DND-41 (cell line): ENCODE measurements around the gene CNOT6L.

Experiments
- ATAC-seq: fragments of 200-7000 bp; cut with Tn5 transposase; 3 replicates; pipeline ENCODE4 v1.9.1; 2021; ENCODE audit warnings: low read depth; ENCODE audit not compliant: insufficient read depth
- DNase-seq: peaks from one replicate; pipeline ENCODE4 v3.0.0-alpha.2; 2020
- H2AFZ ChIP-seq: 2 replicates; pipeline ENCODE4 v1.6.0; 2012; ENCODE audit warnings: low read depth, low read length
- H3K27ac ChIP-seq: 2 replicates; pipeline ENCODE4 v1.5.1; 2012; ENCODE audit warnings: low read length, inconsistent platforms
- H3K27me3 ChIP-seq: fragments of 200-600 bp; sonication (generic); 2 replicates; pipeline ENCODE4 v1.6.0; 2012; ENCODE audit warnings: low read length, mild to moderate bottlenecking, inconsistent platforms; ENCODE audit not compliant: insufficient read depth, poor library complexity
- H3K36me3 ChIP-seq: 2 replicates; pipeline ENCODE4 v1.5.1; 2012; ENCODE audit warnings: low read length, inconsistent platforms; ENCODE audit not compliant: insufficient read depth
- H3K4me1 ChIP-seq: 2 replicates; pipeline ENCODE4 v1.5.1; 2012; ENCODE audit warnings: mild to moderate bottlenecking, low read length; ENCODE audit not compliant: insufficient read depth
- H3K4me2 ChIP-seq: 2 replicates; pipeline ENCODE4 v1.6.0; 2012; ENCODE audit warnings: mild to moderate bottlenecking, moderate library complexity, low read length, inconsistent platforms; ENCODE audit not compliant: insufficient read depth
- H3K4me3 ChIP-seq, 2 experiments: fragments of 200-600 bp in 1 of 2; shearing (Covaris generic) in 1 of 2; 2 replicates each; pipeline ENCODE4 v1.5.1; 2012 to 2016; ENCODE audit warnings: inconsistent platforms in 2 of 2, low read length in 2 of 2, mild to moderate bottlenecking in 2 of 2, low read depth in 1 of 2, moderate library complexity in 1 of 2
- H3K79me2 ChIP-seq: 2 replicates; pipeline ENCODE4 v1.6.0; 2012; ENCODE audit warnings: low read length, inconsistent platforms; ENCODE audit not compliant: insufficient read depth
- H3K9ac ChIP-seq: 2 replicates; pipeline ENCODE4 v1.6.0; 2012; ENCODE audit warnings: low read depth, mild to moderate bottlenecking, inconsistent platforms, low read length, moderate library complexity
- H3K9me3 ChIP-seq: 2 replicates; pipeline ENCODE4 v1.5.1; 2012; ENCODE audit warnings: low read length, moderate library complexity, mild to moderate bottlenecking, inconsistent platforms; ENCODE audit not compliant: insufficient read depth, severe bottlenecking
- H4K20me1 ChIP-seq: 2 replicates; pipeline ENCODE4 v1.6.0; 2012; ENCODE audit warnings: low read length; ENCODE audit not compliant: insufficient read depth
- EZH2 ChIP-seq: IDR thresholded peaks from 3 replicates; pipeline ENCODE4 v1.6.1; 2012; ENCODE audit warnings: borderline replicate concordance, low read depth, mild to moderate bottlenecking, moderate library complexity, low read length, inconsistent platforms; ENCODE audit not compliant: severe bottlenecking
- TF ChIP-seq, protein P1 (sequence below): IDR thresholded peaks from 2 replicates; pipeline ENCODE4 v1.5.1; 2012; ENCODE audit warnings: borderline replicate concordance, low read length, moderate library complexity, mild to moderate bottlenecking; ENCODE audit not compliant: poor library complexity, severe bottlenecking; ENCODE audit errors: extremely low read depth

Gene CNOT6L

DNA sequence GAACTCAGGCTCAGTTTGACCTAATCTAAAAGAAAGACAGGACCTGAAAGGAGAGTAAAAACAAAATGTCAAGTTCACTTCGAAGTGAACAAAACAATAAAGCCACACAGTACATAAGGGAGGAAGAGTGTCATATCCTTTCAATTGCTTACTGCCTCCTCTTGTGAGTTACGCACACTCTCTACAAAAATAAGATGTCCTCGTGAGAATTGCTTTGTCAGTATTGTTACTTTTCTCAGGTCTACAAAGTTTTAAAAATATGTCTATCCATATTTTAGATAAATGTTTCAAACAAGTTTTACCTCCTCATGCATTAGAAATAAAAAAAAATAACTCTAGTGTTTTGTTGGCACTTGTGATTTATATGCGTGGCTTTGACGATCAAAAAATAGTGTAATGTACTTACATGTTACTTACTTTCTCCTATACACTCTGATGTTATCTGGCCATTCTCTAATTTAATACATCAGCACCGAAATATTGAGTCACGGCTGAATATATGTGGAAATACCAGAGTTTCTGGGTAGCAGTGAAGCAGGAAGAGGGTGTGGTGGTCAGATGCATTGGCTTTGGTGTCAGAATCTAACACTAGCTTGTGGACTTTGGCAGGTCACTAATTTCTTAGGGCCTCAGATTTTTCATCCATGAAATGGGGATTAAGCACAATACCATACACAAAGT, 35.4 kb upstream of the CNOT6L start:
- ATAC-seq (no peak), DNase-seq (no peak)
- TF ChIP-seq EZH2, result no peak
- TF ChIP-seq, protein P1, sequence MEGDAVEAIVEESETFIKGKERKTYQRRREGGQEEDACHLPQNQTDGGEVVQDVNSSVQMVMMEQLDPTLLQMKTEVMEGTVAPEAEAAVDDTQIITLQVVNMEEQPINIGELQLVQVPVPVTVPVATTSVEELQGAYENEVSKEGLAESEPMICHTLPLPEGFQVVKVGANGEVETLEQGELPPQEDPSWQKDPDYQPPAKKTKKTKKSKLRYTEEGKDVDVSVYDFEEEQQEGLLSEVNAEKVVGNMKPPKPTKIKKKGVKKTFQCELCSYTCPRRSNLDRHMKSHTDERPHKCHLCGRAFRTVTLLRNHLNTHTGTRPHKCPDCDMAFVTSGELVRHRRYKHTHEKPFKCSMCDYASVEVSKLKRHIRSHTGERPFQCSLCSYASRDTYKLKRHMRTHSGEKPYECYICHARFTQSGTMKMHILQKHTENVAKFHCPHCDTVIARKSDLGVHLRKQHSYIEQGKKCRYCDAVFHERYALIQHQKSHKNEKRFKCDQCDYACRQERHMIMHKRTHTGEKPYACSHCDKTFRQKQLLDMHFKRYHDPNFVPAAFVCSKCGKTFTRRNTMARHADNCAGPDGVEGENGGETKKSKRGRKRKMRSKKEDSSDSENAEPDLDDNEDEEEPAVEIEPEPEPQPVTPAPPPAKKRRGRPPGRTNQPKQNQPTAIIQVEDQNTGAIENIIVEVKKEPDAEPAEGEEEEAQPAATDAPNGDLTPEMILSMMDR, result no peak
- Histone ChIP-seq H3K27ac (no peak overlapping the region), H2AFZ (0 out of 2 replicates have a peak overlapping the region, but pooled peaks have one; percentile 4), H3K36me3 (no peaks in the 10 kb centered on the region), H3K4me2 (no peak overlapping the region), H3K9ac (no peak overlapping the region), H4K20me1 (no peaks in the 10 kb centered on the region), H3K79me2 (no peaks in the 10 kb centered on the region), H3K4me1 (peaks cover 20% of the 10 kb centered on the region), H3K4me3 (no peak overlapping the region), H3K27me3 (no peaks in the 10 kb centered on the region), H3K9me3 (no peaks in the 10 kb centered on the region)

DNA sequence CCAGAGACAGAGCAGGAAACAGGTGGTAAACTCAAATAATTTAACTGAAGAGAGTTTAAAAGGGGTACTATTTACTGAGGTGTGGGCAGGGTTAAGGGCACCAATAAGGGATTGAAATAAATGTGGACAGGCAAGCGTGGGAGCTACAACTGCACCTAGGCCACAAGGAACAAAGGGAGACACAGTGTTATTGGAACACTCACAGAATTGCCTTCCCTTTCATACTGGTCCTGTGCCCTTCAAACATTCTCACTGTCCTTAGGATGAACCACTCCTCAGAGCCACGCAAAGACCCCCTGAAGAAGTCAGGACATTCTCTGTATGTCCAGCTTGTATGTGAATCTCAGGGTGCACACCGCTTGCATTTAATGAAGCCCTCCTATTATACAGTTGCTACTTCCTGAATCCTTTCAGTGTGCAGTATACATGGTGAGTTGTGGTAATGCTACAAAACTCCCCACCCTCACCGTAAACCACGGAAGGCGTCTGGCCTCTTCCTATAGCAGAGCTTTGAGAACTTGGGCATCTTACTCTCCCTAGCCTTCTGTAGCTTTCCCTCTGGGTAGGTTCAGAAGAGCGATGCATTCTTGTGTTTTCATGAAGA, 33.8 kb upstream of the CNOT6L start:
- Histone ChIP-seq H3K27me3 (no peaks in the 10 kb centered on the region), H4K20me1 (no peaks in the 10 kb centered on the region), H3K36me3 (no peaks in the 10 kb centered on the region), H3K9ac (peak overlapping the region; percentile 40; the same call in 1 of the 2 replicates), H3K4me3 (peak overlapping the region in 1 of 2 experiments; percentile 42; a peak in 2 of 4 replicates), H3K4me2 (peak overlapping the region; percentile 55), H2AFZ (peak overlapping the region; percentile 98), H3K9me3 (no peaks in the 10 kb centered on the region), H3K79me2 (no peaks in the 10 kb centered on the region), H3K27ac (peak overlapping the region; percentile 93), H3K4me1 (peaks cover 20% of the 10 kb centered on the region)
- ATAC-seq (peak; percentile 100), DNase-seq (peak; percentile 81)
- TF ChIP-seq, protein P1, result peak; percentile 26
- TF ChIP-seq EZH2, result no peak

DNA sequence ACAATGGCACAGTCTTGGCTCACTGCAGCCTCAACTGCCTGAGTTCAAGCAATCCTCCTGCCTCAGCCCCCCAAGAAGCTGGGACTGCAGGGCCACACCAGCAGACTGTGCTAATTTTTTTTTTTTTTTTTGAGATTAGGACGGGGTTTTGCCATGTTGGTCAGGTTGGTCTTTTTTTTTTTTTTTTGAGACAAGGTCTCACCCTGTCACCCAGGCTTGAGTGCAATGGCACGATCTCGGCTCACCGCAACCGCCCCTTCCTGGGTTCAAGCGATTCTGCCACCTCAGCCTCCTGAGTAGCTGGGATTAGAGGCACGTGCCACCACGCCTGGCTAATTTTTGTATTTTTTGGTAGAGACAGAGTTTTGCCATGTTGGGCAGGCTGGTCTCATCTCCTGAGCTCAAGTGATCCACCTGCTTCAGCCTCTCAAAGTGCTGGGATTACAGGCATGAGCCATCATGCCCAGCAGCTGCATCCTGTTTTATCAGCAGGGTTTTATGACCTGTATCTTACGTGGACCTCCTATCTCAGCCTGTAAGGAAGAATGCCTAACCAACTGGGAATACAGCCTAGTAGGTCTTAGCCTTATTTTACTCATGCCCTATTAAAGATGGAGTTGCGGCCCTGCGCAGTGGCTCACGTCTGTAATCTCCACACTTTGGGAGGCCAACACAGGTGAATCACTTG, 30.3 kb upstream of the CNOT6L start:
- Histone ChIP-seq H3K27ac (no peak overlapping the region), H3K9me3 (no peaks in the 10 kb centered on the region), H3K4me3 (no peak overlapping the region), H3K4me1 (peaks cover 20% of the 10 kb centered on the region), H3K79me2 (no peaks in the 10 kb centered on the region), H3K27me3 (no peaks in the 10 kb centered on the region), H2AFZ (no peak overlapping the region), H4K20me1 (no peaks in the 10 kb centered on the region), H3K36me3 (no peaks in the 10 kb centered on the region), H3K9ac (no peak overlapping the region), H3K4me2 (no peak overlapping the region)
- no peak for DNase-seq
- ATAC-seq, result no peak
- TF ChIP-seq EZH2, result no peak
- TF ChIP-seq, protein P1, result no peak
